Esophagus squamous epithelium (tissue), 5 donors: ENCODE results near the gene SH3BP2. TPM values are rescaled to one million over a fixed set of nuclear protein-coding genes. Genes with fewer than 3 reads are reported as not detected.

Experiments
- DNase-seq: peaks from one replicate; lab custom pipeline; 2025; lab: John Stamatoyannopoulos, UW
- H3K27ac ChIP-seq, 4 donors: fragments of 200-600 bp; sonication (generic); one replicate each; pipeline ENCODE4 v1.5.1; 2016 to 2019; ENCODE audit warnings: mild to moderate bottlenecking in 1 of 4
- H3K27me3 ChIP-seq, 4 donors: fragments of 200-600 bp; sonication (generic); 1 replicate in 3 of 4; 2 replicates in 1 of 4; pipeline versions ENCODE4 v1.5.1 to v1.6.0; 2017 to 2021; ENCODE audit warnings: antibody characterized with exemption in 1 of 4
- H3K36me3 ChIP-seq, 3 donors: fragments of 200-600 bp; sonication (generic); one replicate each; pipeline ENCODE4 v1.5.1; 2016 to 2019
- H3K4me1 ChIP-seq, 3 donors: fragments of 200-600 bp; sonication (generic); one replicate each; pipeline ENCODE4 v1.5.1; 2017 to 2019
- H3K4me3 ChIP-seq, 4 donors: fragments of 200-600 bp; sonication (generic); 1 replicate in 3 of 4; 2 replicates in 1 of 4; pipeline ENCODE4 v1.5.1; 2016 to 2019; ENCODE audit warnings: mild to moderate bottlenecking in 2 of 4, moderate library complexity in 1 of 4
- H3K9me3 ChIP-seq, 3 donors: fragments of 200-600 bp; sonication (generic); one replicate each; pipeline ENCODE4 v1.5.1; 2016 to 2019
- POLR2A ChIP-seq, 4 donors: fragments of 450-650 bp; IDR thresholded peaks; one replicate each; pipeline ENCODE4 v1.6.1; 2017; ENCODE audit warnings: antibody characterized with exemption in 4 of 4, mild to moderate bottlenecking in 4 of 4, moderate library complexity in 3 of 4
- WGBS, 2 donors: methylation state at CpG; one replicate each; pipeline ENCODE4 v1.1.5; 2018; 5-methylcytosine and 5-hydroxymethylcytosine counted together
- intact Hi-C: fragments of 100-400 bp; cut with DNase I; formaldehyde crosslinking; loops from one replicate; pipeline ENCODE4 v1.15.0; 2022
- total RNA-seq, 4 donors: library from RNA; depleted of rRNA; stranded (reverse); fragments of >200 nt; gene quantifications; one replicate each; pipeline ENCODE4 v1.1.0, GENCODE V29; 2016
- TF ChIP-seq, protein P1 (sequence below), 6 experiments: fragments of 450-650 bp in 4 of 6; fragments of 200-600 bp in 2 of 6; sonication (generic) in 2 of 6; IDR thresholded peaks; one replicate each; pipeline ENCODE4 v1.5.1; 2016 to 2019; ENCODE audit warnings: antibody characterized with exemption in 6 of 6, mild to moderate bottlenecking in 4 of 6, moderate library complexity in 4 of 6
- donor health status: DM: yes; HTN: yes; CAD: no.

SH3BP2 gene
- total RNA-seq, 4 donors from 2014 or later = 13.5 to 36.8 (median 34.0) TPM

- H3K4me1 ChIP-seq = peaks cover 31 to 89% (median 57%) of the 10 kb centered on the region in 3 donors
- H3K27ac ChIP-seq = peak overlapping the region; percentile 68 to 91 (median 77)
- intact Hi-C loops = no loop called here
- peaks cover 0 to 23% (median 0%) of the 10 kb centered on the region in 3 donors for H3K36me3 ChIP-seq
- peak overlapping the region; percentile 28 to 65 (median 44) for H3K4me3 ChIP-seq
- no peaks in the 10 kb centered on the region for H3K27me3 ChIP-seq
- no peak for TF ChIP-seq POLR2A (IDR thresholded peaks at IDR 0.05)
- TF ChIP-seq, protein P1, sequence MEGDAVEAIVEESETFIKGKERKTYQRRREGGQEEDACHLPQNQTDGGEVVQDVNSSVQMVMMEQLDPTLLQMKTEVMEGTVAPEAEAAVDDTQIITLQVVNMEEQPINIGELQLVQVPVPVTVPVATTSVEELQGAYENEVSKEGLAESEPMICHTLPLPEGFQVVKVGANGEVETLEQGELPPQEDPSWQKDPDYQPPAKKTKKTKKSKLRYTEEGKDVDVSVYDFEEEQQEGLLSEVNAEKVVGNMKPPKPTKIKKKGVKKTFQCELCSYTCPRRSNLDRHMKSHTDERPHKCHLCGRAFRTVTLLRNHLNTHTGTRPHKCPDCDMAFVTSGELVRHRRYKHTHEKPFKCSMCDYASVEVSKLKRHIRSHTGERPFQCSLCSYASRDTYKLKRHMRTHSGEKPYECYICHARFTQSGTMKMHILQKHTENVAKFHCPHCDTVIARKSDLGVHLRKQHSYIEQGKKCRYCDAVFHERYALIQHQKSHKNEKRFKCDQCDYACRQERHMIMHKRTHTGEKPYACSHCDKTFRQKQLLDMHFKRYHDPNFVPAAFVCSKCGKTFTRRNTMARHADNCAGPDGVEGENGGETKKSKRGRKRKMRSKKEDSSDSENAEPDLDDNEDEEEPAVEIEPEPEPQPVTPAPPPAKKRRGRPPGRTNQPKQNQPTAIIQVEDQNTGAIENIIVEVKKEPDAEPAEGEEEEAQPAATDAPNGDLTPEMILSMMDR (IDR thresholded peaks at IDR 0.05) = no peak
- no peaks in the 10 kb centered on the region for H3K9me3 ChIP-seq
- DNase-seq = no peak
- WGBS, 2 donors = 25 to 63% methylated on average over 5 to 10 of the region's 20 CpGs
Observed at GRCh38 chr4:2812612-2813354, 19.9 kb downstream of the SH3BP2 start.

DNA sequence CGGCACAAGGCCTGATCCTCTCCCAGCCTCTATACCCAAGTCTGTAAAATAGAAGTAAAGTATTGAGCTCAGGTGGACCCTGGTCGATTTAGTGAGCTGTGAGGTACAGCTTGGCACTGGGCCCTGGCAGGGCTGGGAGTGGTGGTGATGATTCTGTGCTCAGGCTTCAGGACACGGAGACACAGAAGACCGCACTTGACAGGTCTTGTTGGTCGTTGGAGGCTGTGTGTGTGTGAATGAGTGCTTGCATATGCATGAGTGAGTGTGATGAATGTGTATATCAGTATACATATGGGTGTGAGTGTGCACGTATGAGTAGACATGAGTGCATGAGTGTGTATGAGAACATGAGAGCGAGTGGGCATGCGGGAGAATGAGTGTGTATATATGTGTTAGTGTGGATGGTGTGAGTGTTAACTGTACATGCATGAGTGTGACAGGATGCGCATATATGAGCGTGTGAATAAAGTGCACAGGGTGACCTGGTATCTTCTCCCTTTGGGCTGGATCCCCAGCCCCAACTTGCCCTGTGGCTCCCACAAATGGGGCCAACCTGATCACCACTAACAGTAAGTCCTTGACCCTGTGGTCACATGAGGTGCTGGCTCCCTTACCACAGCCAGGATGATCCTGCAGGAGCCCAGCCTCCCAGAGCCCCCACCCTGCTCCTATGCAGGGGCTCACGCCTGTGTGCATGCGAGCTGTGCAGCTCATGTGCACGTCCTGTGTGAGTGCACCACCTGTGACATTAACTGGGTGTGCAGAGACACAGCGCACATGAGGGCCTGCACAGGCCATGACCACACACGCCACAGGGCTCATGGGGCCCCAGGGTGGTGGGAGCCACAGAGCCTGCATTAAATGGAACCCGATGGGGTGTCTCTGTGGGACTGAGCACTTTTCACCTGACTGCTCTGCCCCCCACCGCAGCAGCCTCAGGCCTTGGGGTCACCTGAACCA, 20.8 kb downstream of the SH3BP2 start:
- WGBS, 2 donors = 64% methylated on average over 9 to 11 of the region's 17 CpGs
- H3K4me1 ChIP-seq = peaks cover 38 to 89% (median 57%) of the 10 kb centered on the region in 3 donors
- peak overlapping the region; percentile 28 to 65 (median 44) for H3K4me3 ChIP-seq
- H3K27me3 ChIP-seq = no peaks in the 10 kb centered on the region
- TF ChIP-seq, protein P1 (IDR thresholded peaks at IDR 0.05) = no peak
- no peak for TF ChIP-seq POLR2A (IDR thresholded peaks at IDR 0.05)
- peak overlapping the region; percentile 68 to 91 (median 77) for H3K27ac ChIP-seq
- no peak for DNase-seq
- intact Hi-C loops = no loop called here
- peaks cover 0 to 23% (median 0%) of the 10 kb centered on the region in 3 donors for H3K36me3 ChIP-seq
- no peaks in the 10 kb centered on the region for H3K9me3 ChIP-seq

GRCh38 chr4:2814627-2815270, 21.9 kb downstream of the SH3BP2 start:
- Histone ChIP-seq H3K9me3 (no peaks in the 10 kb centered on the region), H3K36me3 (peaks cover 0 to 23% (median 0%) of the 10 kb centered on the region in 3 donors), H3K4me3 (no peak overlapping the region), H3K4me1 (peaks cover 45 to 92% (median 53%) of the 10 kb centered on the region in 3 donors), H3K27me3 (no peaks in the 10 kb centered on the region), H3K27ac (no peak overlapping the region)
- no peak for DNase-seq
- TF ChIP-seq POLR2A (IDR thresholded peaks at IDR 0.05) = no peak
- TF ChIP-seq, protein P1 (IDR thresholded peaks at IDR 0.05) = no peak
- WGBS, 2 donors = 67 to 80% methylated on average over 1 to 4 of the region's 7 CpGs
- intact Hi-C loops = no loop called here

GRCh38 chr4:2816401-2816954, 23.6 kb downstream of the SH3BP2 start:
- Histone ChIP-seq H3K4me3 (no peak overlapping the region), H3K36me3 (peaks cover 0 to 35% (median 0%) of the 10 kb centered on the region in 3 donors), H3K27ac (no peak overlapping the region), H3K9me3 (no peaks in the 10 kb centered on the region), H3K4me1 (peaks cover 33 to 78% (median 36%) of the 10 kb centered on the region in 3 donors), H3K27me3 (no peaks in the 10 kb centered on the region)
- WGBS, 2 donors = 94 to 100% methylated on average over 1 of the region's 1 CpG
- intact Hi-C loops = no loop called here
- TF ChIP-seq POLR2A (IDR thresholded peaks at IDR 0.05) = no peak
- TF ChIP-seq, protein P1 (IDR thresholded peaks at IDR 0.05) = no peak
- no peak for DNase-seq
